Measurements from ENCODE around the gene LPXN. TPM values are rescaled to one million over a fixed set of nuclear protein-coding genes. Genes with fewer than 3 reads are reported as not detected.

The LPXN gene
- total RNA-seq, 1 donor from 2014 or later, result 1.4 TPM

DNA sequence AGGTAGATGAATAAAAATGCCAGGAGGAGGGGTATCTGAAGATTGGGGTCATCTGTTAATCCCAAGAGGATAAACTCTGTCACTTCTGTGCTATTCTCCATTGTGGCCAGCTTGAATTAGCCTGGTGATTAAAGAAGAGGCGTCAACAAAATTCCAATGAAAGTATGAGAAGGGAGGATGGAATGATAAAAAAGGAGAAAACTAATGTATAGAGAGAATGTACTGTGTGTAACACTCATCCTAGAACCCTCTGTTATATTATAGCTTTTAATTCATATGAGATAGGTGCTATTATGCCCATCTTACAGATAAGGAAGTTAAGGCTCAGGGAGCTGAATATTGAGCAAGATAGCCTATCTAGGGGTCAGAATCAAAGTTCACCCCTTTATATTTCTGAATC, 67.7 kb downstream of the LPXN start, which contains the start of gene OR5B21:
Gene OR5B21 (minus strand): TSS at position 101 of the 400 bp plus-strand sequence. CDS start 0 bp downstream, at position 101.
- TF ChIP-seq, protein P1, sequence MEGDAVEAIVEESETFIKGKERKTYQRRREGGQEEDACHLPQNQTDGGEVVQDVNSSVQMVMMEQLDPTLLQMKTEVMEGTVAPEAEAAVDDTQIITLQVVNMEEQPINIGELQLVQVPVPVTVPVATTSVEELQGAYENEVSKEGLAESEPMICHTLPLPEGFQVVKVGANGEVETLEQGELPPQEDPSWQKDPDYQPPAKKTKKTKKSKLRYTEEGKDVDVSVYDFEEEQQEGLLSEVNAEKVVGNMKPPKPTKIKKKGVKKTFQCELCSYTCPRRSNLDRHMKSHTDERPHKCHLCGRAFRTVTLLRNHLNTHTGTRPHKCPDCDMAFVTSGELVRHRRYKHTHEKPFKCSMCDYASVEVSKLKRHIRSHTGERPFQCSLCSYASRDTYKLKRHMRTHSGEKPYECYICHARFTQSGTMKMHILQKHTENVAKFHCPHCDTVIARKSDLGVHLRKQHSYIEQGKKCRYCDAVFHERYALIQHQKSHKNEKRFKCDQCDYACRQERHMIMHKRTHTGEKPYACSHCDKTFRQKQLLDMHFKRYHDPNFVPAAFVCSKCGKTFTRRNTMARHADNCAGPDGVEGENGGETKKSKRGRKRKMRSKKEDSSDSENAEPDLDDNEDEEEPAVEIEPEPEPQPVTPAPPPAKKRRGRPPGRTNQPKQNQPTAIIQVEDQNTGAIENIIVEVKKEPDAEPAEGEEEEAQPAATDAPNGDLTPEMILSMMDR (conservative IDR thresholded peaks at IDR 0.05; ENCODE audit: low read depth, low read length), result no peak
- no peak for DNase-seq (ENCODE audit: low read depth)

GRCh38 chr11:58507355-58507754, 68.3 kb downstream of the LPXN start:
- DNase-seq (ENCODE audit: low read depth), result no peak
- H3K4me3 ChIP-seq (ENCODE audit: low read depth, low read length), result no peak overlapping the region
- TF ChIP-seq, protein P1 (conservative IDR thresholded peaks at IDR 0.05; ENCODE audit: low read depth, low read length), result no peak

More for the DNA sequence above, 67.7 kb downstream of the LPXN start, which contains the start of gene OR5B21:
- no peak within 1 kb of the TSS for H3K4me3 ChIP-seq (ENCODE audit: low read depth, low read length)

- H3K4me3 ChIP-seq (ENCODE audit: low read depth, low read length), result no peak overlapping the region
- TF ChIP-seq, protein P1 (conservative IDR thresholded peaks at IDR 0.05; ENCODE audit: low read depth, low read length), result no peak
These were observed 68.7 kb downstream of the LPXN start for GRCh38 chr11:58506935-58507334.

GRCh38 chr11:58505849-58506248, 69.8 kb downstream of the LPXN start:
- DNase-seq (ENCODE audit: low read depth), result no peak
- TF ChIP-seq, protein P1 (conservative IDR thresholded peaks at IDR 0.05; ENCODE audit: low read depth, low read length), result no peak
- H3K4me3 ChIP-seq (ENCODE audit: low read depth, low read length), result no peak overlapping the region

More at GRCh38 chr11:58506935-58507334, 68.7 kb downstream of the LPXN start:
- DNase-seq (ENCODE audit: low read depth), result no peak

DNA sequence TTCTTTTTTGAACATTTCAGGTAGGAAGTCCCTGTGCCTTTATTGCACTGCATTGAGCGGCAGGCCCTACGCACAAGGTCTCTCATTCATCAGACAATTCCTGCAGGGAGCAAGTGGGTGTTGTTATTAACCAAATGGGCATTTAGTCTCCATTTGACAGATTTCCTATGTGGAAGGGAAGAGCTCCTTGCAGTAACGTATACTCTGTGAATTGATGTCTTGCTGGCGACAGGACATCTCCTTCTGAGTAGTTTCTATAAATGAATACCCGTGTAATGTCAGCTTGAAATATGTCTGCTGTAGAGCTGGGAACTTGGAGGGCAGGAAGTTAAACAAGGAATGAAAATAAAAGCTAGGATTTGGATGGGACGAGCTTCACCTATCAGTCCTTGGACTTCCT, 71.4 kb downstream of the LPXN start:
- TF ChIP-seq, protein P1 (conservative IDR thresholded peaks at IDR 0.05; ENCODE audit: low read depth, low read length), result no peak
- H3K4me3 ChIP-seq (ENCODE audit: low read depth, low read length), result no peak overlapping the region
- no peak for DNase-seq (ENCODE audit: low read depth)

- no peak overlapping the region for H3K4me3 ChIP-seq (ENCODE audit: low read depth, low read length)
- TF ChIP-seq, protein P1 (conservative IDR thresholded peaks at IDR 0.05; ENCODE audit: low read depth, low read length), result no peak
- no peak for DNase-seq (ENCODE audit: low read depth)
These were observed 72.2 kb downstream of the LPXN start for GRCh38 chr11:58503361-58503856.

DNA sequence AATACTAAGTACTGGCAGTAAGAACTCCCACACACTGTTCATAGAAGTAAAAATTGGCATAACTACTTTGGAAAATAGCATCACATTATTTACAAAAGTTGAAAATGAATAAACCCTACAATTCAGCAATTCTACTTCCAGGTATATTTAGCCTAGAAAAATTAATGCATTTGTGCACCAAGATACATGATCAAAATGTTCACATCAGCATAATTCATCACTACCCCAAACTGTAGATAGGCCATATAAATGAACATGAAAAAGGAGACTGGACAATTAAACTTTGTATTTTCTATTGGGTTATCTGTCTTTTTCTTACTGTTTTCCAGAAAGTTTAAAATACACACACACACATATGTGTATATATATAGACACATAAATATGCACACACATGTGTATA, 73.7 kb downstream of the LPXN start:
- TF ChIP-seq, protein P1 (conservative IDR thresholded peaks at IDR 0.05; ENCODE audit: low read depth, low read length), result no peak
- H3K4me3 ChIP-seq (ENCODE audit: low read depth, low read length), result no peak overlapping the region
- no peak for DNase-seq (ENCODE audit: low read depth)

All from epithelial cell of proximal tubule (primary cell).